ENCODE data around the gene PRR5.

Gene PRR5

GRCh38 chr22:44759430-44760310, 57.7 kb downstream of the PRR5 start:
- no peak for DNase-seq

GRCh38 chr22:44760476-44760875, 58.5 kb downstream of the PRR5 start:
- no peak for DNase-seq

GRCh38 chr22:44761025-44761424, 59.0 kb downstream of the PRR5 start:
- DNase-seq = no peak

GRCh38 chr22:44764373-44764772, 62.4 kb downstream of the PRR5 start:
- DNase-seq = no peak

GRCh38 chr22:44764974-44765373, 63.0 kb downstream of the PRR5 start:
- DNase-seq = no peak

- DNase-seq = no peak
Observed at GRCh38 chr22:44765571-44766285, 63.7 kb downstream of the PRR5 start.

- no peak for DNase-seq
Observed at GRCh38 chr22:44773082-44773481, 71.1 kb downstream of the PRR5 start.

GRCh38 chr22:44775862-44776261, 73.9 kb downstream of the PRR5 start:
- no peak for DNase-seq

GRCh38 chr22:44776605-44777363, 74.8 kb downstream of the PRR5 start:
- peak; percentile 47 for DNase-seq

- DNase-seq = no peak
Observed at GRCh38 chr22:44777364-44777755, 75.4 kb downstream of the PRR5 start.

GRCh38 chr22:44780876-44781449, 79.0 kb downstream of the PRR5 start:
- DNase-seq = no peak

GRCh38 chr22:44782363-44782963, 80.5 kb downstream of the PRR5 start:
- no peak for DNase-seq

- no peak for DNase-seq
Observed at GRCh38 chr22:44783091-44783490, 81.1 kb downstream of the PRR5 start.

GRCh38 chr22:44783581-44783980, 81.6 kb downstream of the PRR5 start:
- DNase-seq = no peak

GRCh38 chr22:44786136-44786535, 84.1 kb downstream of the PRR5 start:
- DNase-seq = no peak

- no peak for DNase-seq
Observed at GRCh38 chr22:44786610-44787009, 84.6 kb downstream of the PRR5 start.
